SK-N-SH (cell line): ENCODE data around the gene LRIT2. TPM values are rescaled to one million over a fixed set of nuclear protein-coding genes. Genes with fewer than 3 reads are reported as not detected.

Source experiments
- CTCF ChIA-PET: fragments of 300-600, 350-600 bp; formaldehyde crosslinking; extraction: SDS; loops from one replicate; lab custom pipeline; 2021; lab: Yijun Ruan, JAX
- POLR2A ChIA-PET: fragments of 350-600 bp; sonication (Branson Sonifier 250); formaldehyde crosslinking; extraction: SDS; loops from one replicate; lab custom pipeline; 2020; ENCODE audit warnings: antibody characterized with exemption, inconsistent platforms; lab: Yijun Ruan, JAX
- DNase-seq: peaks from one replicate; pipeline ENCODE4 v3.0.0; 2012
- H2AFZ ChIP-seq: fragments of 200-600 bp; sonication (generic); 2 replicates; pipeline ENCODE4 v1.8.1; 2016; ENCODE audit warnings: antibody characterized with exemption, mild to moderate bottlenecking, low read depth
- H3F3A ChIP-seq: fragments of 200-600 bp; sonication (generic); replicated peaks from 2 replicates; pipeline ENCODE3; 2016; ENCODE audit warnings: antibody characterized with exemption, mild to moderate bottlenecking; ENCODE audit not compliant: insufficient read depth
- H3K27ac ChIP-seq, 2 experiments: fragments of 200-500 bp in 1 of 2; fragments of 200-600 bp in 1 of 2; sonication (Bioruptor generic) in 1 of 2; sonication (generic), shearing (Covaris generic) in 1 of 2; 2 replicates each; pipeline versions ENCODE4 v1.5.1 to v1.6.1; 2014 to 2016; ENCODE audit warnings: low read depth in 2 of 2, inconsistent platforms in 1 of 2, low read length in 1 of 2, mild to moderate bottlenecking in 1 of 2, mixed read lengths in 1 of 2
- H3K27me3 ChIP-seq: fragments of 200-600 bp; sonication (generic), shearing (Covaris generic); 2 replicates; pipeline ENCODE4 v1.6.1; 2016; ENCODE audit warnings: mixed run types; ENCODE audit not compliant: insufficient read depth
- H3K36me3 ChIP-seq, 2 experiments: fragments of 200-500 bp in 1 of 2; fragments of 200-600 bp in 1 of 2; sonication (Bioruptor generic) in 1 of 2; sonication (generic) in 1 of 2; replicated peaks in 1 of 2; 2 replicates each; pipeline versions ENCODE3 to v1.5.1; 2014 to 2016; ENCODE audit warnings: low read length in 1 of 2, mild to moderate bottlenecking in 1 of 2; ENCODE audit not compliant: insufficient read depth in 2 of 2, control insufficient read depth in 1 of 2
- H3K4me1 ChIP-seq, 2 experiments: fragments of 200-500 bp in 1 of 2; fragments of 200-600 bp in 1 of 2; sonication (Bioruptor generic) in 1 of 2; sonication (generic), shearing (Covaris generic) in 1 of 2; 2 replicates each; pipeline versions ENCODE4 v1.5.1 to v1.6.1; 2014 to 2016; ENCODE audit warnings: low read depth in 1 of 2, low read length in 1 of 2, mixed run types in 1 of 2; ENCODE audit not compliant: insufficient read depth in 2 of 2, control insufficient read depth in 1 of 2
- H3K4me2 ChIP-seq: fragments of 200-600 bp; sonication (generic), shearing (Covaris generic); 2 replicates; pipeline ENCODE4 v1.6.1; 2017; ENCODE audit warnings: mixed run types
- H3K4me3 ChIP-seq, 2 experiments: fragments of 200-500 bp in 1 of 2; fragments of 200-600 bp in 1 of 2; sonication (Bioruptor generic) in 1 of 2; sonication (generic), shearing (Covaris generic) in 1 of 2; 2 replicates each; pipeline versions ENCODE4 v1.5.1 to v1.8.1; 2014 to 2016; ENCODE audit warnings: low read depth in 2 of 2, inconsistent platforms in 1 of 2, low read length in 1 of 2, mild to moderate bottlenecking in 1 of 2, mixed read lengths in 1 of 2, moderate library complexity in 1 of 2
- H3K79me2 ChIP-seq: fragments of 200-600 bp; sonication (generic); 2 replicates; pipeline ENCODE4 v1.8.1; 2017; ENCODE audit warnings: mild to moderate bottlenecking; ENCODE audit not compliant: insufficient read depth
- H3K9ac ChIP-seq: fragments of 200-600 bp; sonication (generic); 2 replicates; pipeline ENCODE4 v1.6.1; 2017; ENCODE audit warnings: mixed run types
- H3K9me2 ChIP-seq: fragments of 200-600 bp; sonication (generic); 2 replicates; pipeline ENCODE4 v1.6.1; 2017; ENCODE audit warnings: mixed run types
- H3K9me3 ChIP-seq: fragments of 200-600 bp; sonication (generic); 2 replicates; pipeline ENCODE4 v1.6.1; 2017; ENCODE audit warnings: mixed run types, mild to moderate bottlenecking, moderate library complexity
- H4K20me1 ChIP-seq: fragments of 200-600 bp; sonication (generic); 2 replicates; pipeline ENCODE4 v1.6.1; 2017; ENCODE audit warnings: mild to moderate bottlenecking, mixed run types; ENCODE audit not compliant: insufficient read depth
- CHD2 ChIP-seq: fragments of 150-350 bp; IDR thresholded peaks from 2 replicates; pipeline ENCODE4 v1.6.1; 2018; ENCODE audit warnings: low read length; ENCODE audit not compliant: partially characterized antibody
- CTCF ChIP-seq: fragments of 200-600 bp; sonication (generic); IDR thresholded peaks from 2 replicates; pipeline ENCODE4 v1.6.1; 2017; ENCODE audit warnings: antibody characterized with exemption, mild to moderate bottlenecking, moderate library complexity
- ELF1 ChIP-seq: IDR thresholded peaks from 2 replicates; pipeline ENCODE4 v1.4.0; 2012
- EZH2phosphoT487 ChIP-seq: fragments of 200-600 bp; sonication (generic); IDR thresholded peaks from 2 replicates; pipeline ENCODE4 v1.6.1; 2017; ENCODE audit warnings: low read depth, mixed run types, mild to moderate bottlenecking, antibody characterized with exemption, moderate library complexity, borderline replicate concordance
- FOSL2 ChIP-seq: IDR thresholded peaks from 2 replicates; pipeline ENCODE4 v1.4.0; 2012; ENCODE audit warnings: low read depth, mild to moderate bottlenecking, moderate library complexity, borderline replicate concordance
- FOXJ3 ChIP-seq: sonication (generic); formaldehyde crosslinking; IDR thresholded peaks from 2 replicates; pipeline ENCODE4 v1.5.1; 2020; ENCODE audit warnings: mild to moderate bottlenecking, missing genetic modification reagents
- GATA2 ChIP-seq: sonication (generic); formaldehyde crosslinking; IDR thresholded peaks from 2 replicates; pipeline ENCODE4 v1.5.0; 2020; ENCODE audit warnings: mild to moderate bottlenecking, missing genetic modification reagents
- JUND ChIP-seq: IDR thresholded peaks from 2 replicates; pipeline ENCODE4 v1.4.0; 2012
- MXI1 ChIP-seq: IDR thresholded peaks from 2 replicates; pipeline ENCODE4 v1.6.1; 2012; ENCODE audit warnings: mild to moderate bottlenecking, low read depth, low read length, improper control_type of control experiment
- NFIC ChIP-seq: IDR thresholded peaks from 2 replicates; pipeline ENCODE4 v1.4.0; 2012; ENCODE audit warnings: borderline replicate concordance
- PBX3 ChIP-seq: IDR thresholded peaks from 2 replicates; pipeline ENCODE4; 2012
- RXRA ChIP-seq: IDR thresholded peaks from 2 replicates; pipeline ENCODE4 v1.4.0; 2012; ENCODE audit warnings: low read depth, mild to moderate bottlenecking, borderline replicate concordance
- SIN3A ChIP-seq: IDR thresholded peaks from 2 replicates; pipeline ENCODE4 v1.6.1; 2012; ENCODE audit warnings: low read depth, mild to moderate bottlenecking, low read length, moderate library complexity, borderline replicate concordance
- SMC3 ChIP-seq: IDR thresholded peaks from 2 replicates; pipeline ENCODE4 v1.6.1; 2012; ENCODE audit warnings: low read depth, low read length, improper control_type of control experiment
- TEAD4 ChIP-seq: IDR thresholded peaks from 2 replicates; pipeline ENCODE4 v1.4.0; 2012; ENCODE audit warnings: mild to moderate bottlenecking, borderline replicate concordance; ENCODE audit not compliant: insufficient read depth
- WGBS: methylation state at CpG from one replicate; pipeline ENCODE4 v1.1.6; 2017; ENCODE audit warnings: low lambda C conversion rate; 5-methylcytosine and 5-hydroxymethylcytosine counted together
- polyA plus RNA-seq, 3 experiments: library from polyadenylated mRNA; depleted of rRNA; stranded (reverse); fragments of >200 nt; gene quantifications; 2 replicates each; pipeline ENCODE4 v1.2.3, GENCODE V29; 2012
- TF ChIP-seq, protein P1 (sequence below): fragments of 150-350 bp; IDR thresholded peaks from 2 replicates; pipeline ENCODE4 v1.6.1; 2017; ENCODE audit warnings: antibody characterized with exemption, low read length, low read depth, borderline replicate concordance
- TF ChIP-seq, protein P2 (sequence below): IDR thresholded peaks from 2 replicates; pipeline ENCODE4 v1.4.0; 2012; ENCODE audit warnings: low read depth, borderline replicate concordance
- TF ChIP-seq, protein P3 (sequence below): fragments of 150-350 bp; IDR thresholded peaks from 2 replicates; pipeline ENCODE4 v1.6.1; 2016; ENCODE audit warnings: mild to moderate bottlenecking, low read depth, low read length

Gene LRIT2
- polyA plus RNA-seq, 1 of the 3 experiments (the other 2 are of a cell fraction), result not detected

DNA sequence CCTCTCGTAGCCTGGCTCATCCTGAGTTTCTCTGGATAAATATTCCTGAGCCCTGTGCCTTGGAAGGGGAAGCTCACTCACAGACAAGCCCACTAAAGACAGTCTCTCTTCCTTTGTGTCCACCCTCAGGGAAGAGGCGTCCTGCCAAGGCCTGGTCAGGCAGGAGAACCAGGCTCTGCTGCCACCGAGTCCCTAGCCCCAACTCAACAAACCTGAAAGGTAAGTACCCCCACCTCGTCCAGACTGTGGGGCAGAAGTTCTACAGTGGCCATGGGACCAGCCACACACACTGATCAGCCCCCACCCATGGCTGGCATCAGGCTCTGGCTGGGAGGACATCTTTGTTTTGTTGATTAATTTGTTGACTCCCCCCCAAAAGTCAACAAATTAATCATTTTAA, 49.0 kb downstream of the LRIT2 start:
- Histone ChIP-seq H3K27me3 (no peaks in the 10 kb centered on the region), H3K4me3 (no peak overlapping the region), H2AFZ (no peak overlapping the region), H3K4me2 (no peak overlapping the region), H3K9ac (no peak overlapping the region), H3K79me2 (no peaks in the 10 kb centered on the region), H3K9me3 (no peaks in the 10 kb centered on the region), H3K9me2 (no peaks in the 10 kb centered on the region)
- WGBS, result 12% methylated on average over 2 of the region's 4 CpGs
- no peak for DNase-seq
- ChIA-PET CTCF (no interaction called here), POLR2A (no interaction called here)
- TF ChIP-seq, protein P1, sequence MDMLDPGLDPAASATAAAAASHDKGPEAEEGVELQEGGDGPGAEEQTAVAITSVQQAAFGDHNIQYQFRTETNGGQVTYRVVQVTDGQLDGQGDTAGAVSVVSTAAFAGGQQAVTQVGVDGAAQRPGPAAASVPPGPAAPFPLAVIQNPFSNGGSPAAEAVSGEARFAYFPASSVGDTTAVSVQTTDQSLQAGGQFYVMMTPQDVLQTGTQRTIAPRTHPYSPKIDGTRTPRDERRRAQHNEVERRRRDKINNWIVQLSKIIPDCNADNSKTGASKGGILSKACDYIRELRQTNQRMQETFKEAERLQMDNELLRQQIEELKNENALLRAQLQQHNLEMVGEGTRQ, result no peak
- no peak for TF ChIP-seq FOXJ3 (CRISPR knock-in tag)
- no peak for TF ChIP-seq SMC3
- no peak for TF ChIP-seq NFIC
- no peak for TF ChIP-seq JUND
- TF ChIP-seq, protein P2, sequence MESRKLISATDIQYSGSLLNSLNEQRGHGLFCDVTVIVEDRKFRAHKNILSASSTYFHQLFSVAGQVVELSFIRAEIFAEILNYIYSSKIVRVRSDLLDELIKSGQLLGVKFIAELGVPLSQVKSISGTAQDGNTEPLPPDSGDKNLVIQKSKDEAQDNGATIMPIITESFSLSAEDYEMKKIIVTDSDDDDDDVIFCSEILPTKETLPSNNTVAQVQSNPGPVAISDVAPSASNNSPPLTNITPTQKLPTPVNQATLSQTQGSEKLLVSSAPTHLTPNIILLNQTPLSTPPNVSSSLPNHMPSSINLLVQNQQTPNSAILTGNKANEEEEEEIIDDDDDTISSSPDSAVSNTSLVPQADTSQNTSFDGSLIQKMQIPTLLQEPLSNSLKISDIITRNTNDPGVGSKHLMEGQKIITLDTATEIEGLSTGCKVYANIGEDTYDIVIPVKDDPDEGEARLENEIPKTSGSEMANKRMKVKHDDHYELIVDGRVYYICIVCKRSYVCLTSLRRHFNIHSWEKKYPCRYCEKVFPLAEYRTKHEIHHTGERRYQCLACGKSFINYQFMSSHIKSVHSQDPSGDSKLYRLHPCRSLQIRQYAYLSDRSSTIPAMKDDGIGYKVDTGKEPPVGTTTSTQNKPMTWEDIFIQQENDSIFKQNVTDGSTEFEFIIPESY, result no peak
- TF ChIP-seq PBX3, result no peak
- no peak for TF ChIP-seq CTCF
- TF ChIP-seq MXI1, result no peak
- no peak for TF ChIP-seq TEAD4
- TF ChIP-seq, all 33 proteins: peak for 0
- no peaks in the 10 kb centered on the region for H4K20me1 ChIP-seq
- H3K36me3 ChIP-seq, result no peaks in the 10 kb centered on the region
- no peak overlapping the region for H3K27ac ChIP-seq
- peaks cover 0 to 8% of the 10 kb centered on the region in 2 experiments; a peak in 1 of 4 replicates for H3K4me1 ChIP-seq
- H3F3A ChIP-seq, result no peaks in the 10 kb centered on the region

DNA sequence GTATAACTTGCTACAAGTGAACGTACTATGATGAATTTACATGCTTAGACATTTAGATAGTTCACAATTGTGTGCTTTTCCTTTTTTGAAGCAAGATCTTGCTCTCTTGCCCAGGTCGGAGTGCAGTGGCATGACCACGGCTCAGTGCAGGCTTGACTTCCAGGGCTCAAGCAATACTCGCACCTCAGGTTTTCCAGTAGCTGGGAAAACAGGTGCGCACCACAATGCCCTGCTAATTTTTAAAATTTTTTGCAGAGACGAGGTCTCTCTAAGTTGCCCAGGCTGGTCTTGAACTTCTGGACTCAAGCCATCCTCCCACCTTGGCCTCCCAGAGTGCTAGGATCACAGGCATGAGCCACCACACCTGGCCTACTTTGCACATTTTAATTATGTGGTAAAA, 49.9 kb downstream of the LRIT2 start:
- Histone ChIP-seq H3K79me2 (no peaks in the 10 kb centered on the region), H2AFZ (no peak overlapping the region), H3K4me3 (no peak overlapping the region), H3K9me2 (no peaks in the 10 kb centered on the region), H3K9ac (no peak overlapping the region), H3K4me2 (no peak overlapping the region), H4K20me1 (no peaks in the 10 kb centered on the region), H3K27me3 (no peaks in the 10 kb centered on the region), H3K27ac (no peak overlapping the region), H3K4me1 (peaks cover 0 to 8% of the 10 kb centered on the region in 2 experiments; a peak in 1 of 4 replicates), H3K9me3 (no peaks in the 10 kb centered on the region), H3F3A (no peaks in the 10 kb centered on the region), H3K36me3 (no peaks in the 10 kb centered on the region)
- ChIA-PET CTCF (no interaction called here), POLR2A (no interaction called here)
- DNase-seq, result no peak
- 60% methylated on average over 6 of the region's 6 CpGs for WGBS
- TF ChIP-seq FOSL2, result no peak
- TF ChIP-seq TEAD4, result no peak
- no peak for TF ChIP-seq PBX3
- TF ChIP-seq ELF1, result no peak
- TF ChIP-seq, protein P3, sequence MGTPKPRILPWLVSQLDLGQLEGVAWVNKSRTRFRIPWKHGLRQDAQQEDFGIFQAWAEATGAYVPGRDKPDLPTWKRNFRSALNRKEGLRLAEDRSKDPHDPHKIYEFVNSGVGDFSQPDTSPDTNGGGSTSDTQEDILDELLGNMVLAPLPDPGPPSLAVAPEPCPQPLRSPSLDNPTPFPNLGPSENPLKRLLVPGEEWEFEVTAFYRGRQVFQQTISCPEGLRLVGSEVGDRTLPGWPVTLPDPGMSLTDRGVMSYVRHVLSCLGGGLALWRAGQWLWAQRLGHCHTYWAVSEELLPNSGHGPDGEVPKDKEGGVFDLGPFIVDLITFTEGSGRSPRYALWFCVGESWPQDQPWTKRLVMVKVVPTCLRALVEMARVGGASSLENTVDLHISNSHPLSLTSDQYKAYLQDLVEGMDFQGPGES, result no peak
- no peak for TF ChIP-seq GATA2
- TF ChIP-seq RXRA, result no peak
- no peak for TF ChIP-seq SIN3A
- no peak for TF ChIP-seq SMC3
- TF ChIP-seq CHD2, result no peak
- TF ChIP-seq EZH2phosphoT487, result no peak
